NCI-H2171 (cell line): ENCODE measurements around the gene PARD6G.
"Not testable (repeated sequence)": the region's sequence is repeated elsewhere in the genome, so short reads cannot be mapped to it uniquely, and the experiment has no call there.

Experiments
- DNase-seq: peaks from one replicate; lab custom pipeline; 2025; lab: John Stamatoyannopoulos, UW

PARD6G gene

GRCh38 chr18:80171054-80171872, 76.1 kb downstream of the PARD6G start:
- no peak for DNase-seq

GRCh38 chr18:80170395-80171053, 76.8 kb downstream of the PARD6G start:
- no peak for DNase-seq

DNA sequence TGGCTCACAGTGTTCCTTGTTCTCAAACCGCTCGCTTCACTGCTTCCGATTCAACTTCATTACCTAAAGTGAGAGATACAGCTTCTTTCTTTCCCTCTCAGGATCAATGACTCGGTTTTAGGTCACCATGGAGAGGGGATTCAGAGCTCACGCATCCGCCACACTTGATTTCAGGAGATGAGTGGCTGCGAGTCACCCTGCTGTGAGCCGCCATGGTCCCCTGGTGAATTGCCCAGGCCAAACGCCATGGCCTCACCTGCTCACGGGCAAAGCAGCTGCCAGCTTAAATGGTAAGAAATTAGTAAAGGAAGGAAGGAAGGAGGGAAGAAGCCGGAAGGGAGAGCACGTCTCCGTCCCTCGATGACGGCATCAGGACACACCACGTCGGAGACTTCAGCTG, 77.7 kb downstream of the PARD6G start:
- no peak for DNase-seq

DNA sequence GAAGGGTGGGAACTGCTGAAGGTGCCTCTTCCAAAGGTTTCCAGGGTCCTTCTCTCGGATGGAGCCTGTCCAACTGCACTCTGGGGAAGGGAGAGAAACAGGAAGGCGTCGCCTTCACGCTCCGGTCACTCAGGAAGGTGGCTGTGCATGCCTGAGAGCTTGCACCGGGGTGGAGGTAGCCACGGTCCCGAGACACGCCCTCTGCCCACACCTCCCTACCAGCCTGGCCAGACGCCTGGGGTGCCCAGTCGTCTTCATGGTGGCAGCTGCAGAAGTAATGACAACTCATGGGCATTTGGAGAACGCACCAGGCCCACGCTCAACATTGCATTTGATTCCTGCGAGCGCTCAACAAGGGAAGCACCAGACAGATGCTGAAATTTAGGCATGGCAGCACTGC, 78.3 kb downstream of the PARD6G start:
- DNase-seq = no peak

DNA sequence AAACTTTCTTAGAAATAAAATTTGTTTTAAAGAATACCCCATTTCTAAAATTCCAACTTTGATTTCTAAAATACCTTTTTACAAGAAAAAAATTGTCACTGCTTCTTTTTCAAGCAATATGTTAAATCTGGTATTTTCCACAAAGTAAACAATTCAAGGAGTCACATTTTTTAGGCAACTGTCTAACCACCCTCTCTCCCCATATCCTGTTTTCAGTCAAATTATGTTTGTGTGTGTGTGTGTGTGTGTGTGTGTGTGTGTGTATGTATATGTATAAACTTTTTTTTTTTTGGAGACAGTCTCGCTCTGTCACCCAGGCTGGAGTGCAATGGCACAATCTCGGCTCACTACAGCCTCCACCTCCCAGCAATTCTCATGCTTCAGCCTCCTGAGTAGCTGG, 79.0 kb downstream of the PARD6G start:
- no peak for DNase-seq

DNA sequence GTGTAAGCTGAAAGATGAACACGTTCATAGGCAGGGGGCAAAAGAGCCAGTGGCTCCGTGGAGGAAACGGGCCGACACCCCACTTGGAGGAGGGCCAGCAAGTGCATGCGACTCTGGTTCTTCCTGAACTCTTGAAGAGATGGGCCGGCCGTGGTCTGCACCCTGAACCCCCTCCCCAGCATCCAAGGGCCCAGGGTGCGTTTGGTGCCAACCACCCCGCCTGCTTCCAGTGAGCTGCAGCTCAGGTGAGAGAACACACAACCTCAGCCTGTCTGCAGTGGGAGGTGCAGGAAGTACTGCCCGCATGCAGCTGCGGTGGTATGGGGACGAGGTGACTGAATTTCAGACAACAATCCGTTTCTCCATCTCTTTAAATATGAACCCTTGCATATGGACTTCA, 79.4 kb downstream of the PARD6G start:
- no peak for DNase-seq

GRCh38 chr18:80167331-80167730, 80.0 kb downstream of the PARD6G start:
- DNase-seq = no peak

DNA sequence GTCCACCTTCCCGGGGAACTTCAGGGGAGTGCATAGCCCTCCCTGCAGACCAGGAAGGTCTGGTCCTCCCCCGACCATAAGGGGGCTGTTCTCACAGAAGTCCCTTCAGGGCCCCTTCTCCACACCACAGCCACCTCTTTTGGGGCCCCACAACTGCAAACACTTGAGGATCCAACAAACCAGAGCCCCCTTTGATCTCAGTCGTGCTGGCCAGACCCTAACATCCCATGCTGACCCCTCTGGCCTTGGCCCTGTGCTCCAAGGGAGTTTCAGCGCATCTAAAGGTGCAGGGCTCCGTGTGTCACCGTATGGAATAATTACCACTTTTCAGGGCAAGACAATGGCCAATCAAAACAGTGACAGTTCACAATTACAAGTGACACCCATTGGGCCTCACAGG, 80.6 kb downstream of the PARD6G start:
- DNase-seq = no peak

DNA sequence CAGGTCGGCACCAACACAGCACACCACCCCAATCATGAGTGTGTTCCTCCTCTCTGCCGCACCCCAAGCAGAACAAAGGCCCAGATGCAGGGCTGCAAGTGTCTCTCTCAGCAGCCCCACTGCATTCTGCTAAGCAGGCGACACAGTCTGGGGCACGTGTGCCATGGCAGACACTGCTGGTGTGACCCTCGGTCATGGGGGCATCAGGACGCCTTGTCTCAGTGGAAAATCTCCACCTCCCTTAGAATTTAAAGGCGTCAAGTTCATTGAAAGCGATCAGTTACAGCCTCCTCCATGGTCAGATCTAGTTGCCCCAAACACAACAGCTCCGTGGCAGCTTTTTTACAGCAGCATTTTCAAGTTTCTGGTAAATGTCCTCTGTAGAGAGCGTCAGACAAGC, 81.1 kb downstream of the PARD6G start:
- DNase-seq = no peak

- not testable (repeated sequence) for DNase-seq
These were observed 82.5 kb downstream of the PARD6G start for GRCh38 chr18:80164727-80165355.

DNA sequence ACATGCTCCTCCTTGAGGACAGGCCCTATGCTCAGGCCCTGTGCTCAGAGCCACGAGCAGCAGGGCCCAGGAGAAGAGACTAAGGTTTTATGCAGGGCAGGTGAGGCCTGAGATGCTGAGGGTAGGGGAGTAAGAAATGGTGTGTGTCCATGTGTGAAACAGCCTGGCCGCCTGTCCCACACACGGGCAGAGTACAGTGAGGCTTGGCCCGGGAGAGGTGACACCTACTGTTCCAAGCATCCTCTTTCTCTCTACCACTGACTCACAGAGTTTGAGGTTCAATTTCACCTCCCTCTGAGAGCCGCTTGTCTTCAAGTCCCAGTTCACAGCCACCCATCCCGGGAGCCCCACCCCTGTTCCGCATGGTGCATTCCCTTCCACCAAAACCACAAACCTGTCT, 84.1 kb downstream of the PARD6G start:
- no peak for DNase-seq

DNA sequence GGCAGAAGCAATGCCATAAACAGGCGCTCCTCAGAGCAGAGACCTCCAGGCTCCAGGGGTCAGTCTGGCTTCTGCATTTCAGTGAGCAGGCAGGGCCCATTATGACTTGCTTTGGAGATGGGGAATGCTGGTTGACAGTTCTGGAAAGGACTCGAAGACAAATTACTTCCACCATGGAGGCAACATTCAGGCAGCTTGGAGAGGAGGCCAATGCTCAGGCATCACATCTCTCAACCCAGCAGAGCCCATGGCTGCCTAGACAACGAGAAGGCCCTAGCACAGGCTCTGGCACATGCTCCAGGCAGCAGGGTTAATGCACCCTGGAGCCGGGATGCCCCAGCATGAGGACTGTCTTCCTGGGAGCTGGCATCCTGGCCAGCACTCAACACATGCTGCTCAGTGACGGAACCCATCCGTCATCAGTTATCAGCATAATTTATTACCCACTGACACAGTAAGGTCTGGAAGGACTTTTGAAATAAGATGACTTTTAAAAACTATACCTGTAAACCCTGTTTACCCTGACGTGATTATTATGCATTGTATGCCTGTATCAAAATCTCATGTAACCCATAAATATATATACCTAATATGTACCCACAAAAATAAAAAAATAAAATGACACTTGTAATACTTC, 85.4 kb downstream of the PARD6G start:
- DNase-seq = no peak

DNA sequence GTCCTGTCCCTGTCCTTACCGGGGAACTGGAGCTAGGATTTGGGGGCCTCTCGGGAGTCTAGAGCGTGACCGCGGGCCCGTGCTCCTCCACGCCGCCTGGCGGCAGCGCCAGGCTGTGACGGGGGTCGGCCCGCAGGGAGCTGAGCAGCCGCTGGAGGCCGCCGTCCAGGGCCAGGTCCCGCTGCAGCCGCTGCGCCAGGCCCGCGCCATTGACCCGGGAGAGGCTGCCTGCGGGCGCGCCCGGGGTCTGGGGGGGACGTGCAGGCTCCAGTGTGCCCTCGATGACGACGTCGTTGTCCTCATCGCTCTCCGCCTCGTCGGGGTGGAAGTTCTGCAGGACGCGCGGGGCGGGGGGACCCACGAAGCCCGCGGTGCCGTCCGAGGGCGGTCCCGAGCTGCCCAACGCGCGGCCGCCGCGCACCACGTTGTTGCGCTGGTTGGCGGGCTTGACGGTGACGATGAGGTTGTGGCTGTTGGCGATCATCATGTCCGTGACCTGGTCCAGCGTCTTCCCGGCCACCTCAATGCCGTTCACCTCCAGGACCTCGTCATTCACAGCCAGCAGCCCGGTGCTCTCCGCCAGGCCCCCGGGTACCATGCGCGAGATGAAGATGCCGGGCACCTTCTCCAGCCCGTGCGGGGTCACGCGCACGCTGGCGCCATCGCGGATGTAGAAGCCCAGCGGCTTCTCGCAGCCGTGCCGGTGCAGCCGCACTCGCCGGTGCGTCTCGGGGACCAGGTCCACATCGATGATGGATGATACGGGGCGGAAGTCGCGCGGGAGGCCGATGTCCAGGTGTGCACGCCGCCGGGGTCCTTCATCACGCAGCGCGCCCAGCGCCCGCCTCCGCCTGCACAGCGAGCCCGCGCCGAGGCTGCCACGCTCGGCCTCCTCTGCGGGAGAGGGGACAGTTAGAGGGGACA, 87.3 kb downstream of the PARD6G start:
- DNase-seq = no peak

GRCh38 chr18:80158365-80158764, 88.9 kb downstream of the PARD6G start:
- DNase-seq = no peak

GRCh38 chr18:80157708-80158343, 89.5 kb downstream of the PARD6G start:
- peak; percentile 26 for DNase-seq

DNA sequence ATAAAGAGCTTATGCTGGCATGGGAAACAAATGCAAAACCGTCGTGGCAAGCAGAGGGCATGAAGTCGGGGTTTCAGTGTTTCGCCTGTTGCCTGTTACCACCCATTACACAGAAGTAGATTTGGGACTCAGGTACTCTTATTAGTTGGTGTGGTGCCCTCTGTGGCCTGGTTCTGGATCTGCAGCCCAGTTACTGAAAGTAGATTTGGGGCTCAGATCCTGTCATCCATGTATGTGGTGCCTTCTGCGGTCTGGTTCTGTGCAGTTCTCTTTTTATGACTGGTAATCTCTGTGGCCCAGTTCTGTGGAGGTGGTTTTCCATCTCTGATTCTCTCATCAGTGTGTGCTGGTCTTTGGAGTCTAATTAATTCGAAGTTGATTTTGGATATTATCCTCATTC, 93.0 kb downstream of the PARD6G start:
- no peak for DNase-seq

- no peak for DNase-seq
These were observed 97.6 kb downstream of the PARD6G start for GRCh38 chr18:80149667-80150066.

DNA sequence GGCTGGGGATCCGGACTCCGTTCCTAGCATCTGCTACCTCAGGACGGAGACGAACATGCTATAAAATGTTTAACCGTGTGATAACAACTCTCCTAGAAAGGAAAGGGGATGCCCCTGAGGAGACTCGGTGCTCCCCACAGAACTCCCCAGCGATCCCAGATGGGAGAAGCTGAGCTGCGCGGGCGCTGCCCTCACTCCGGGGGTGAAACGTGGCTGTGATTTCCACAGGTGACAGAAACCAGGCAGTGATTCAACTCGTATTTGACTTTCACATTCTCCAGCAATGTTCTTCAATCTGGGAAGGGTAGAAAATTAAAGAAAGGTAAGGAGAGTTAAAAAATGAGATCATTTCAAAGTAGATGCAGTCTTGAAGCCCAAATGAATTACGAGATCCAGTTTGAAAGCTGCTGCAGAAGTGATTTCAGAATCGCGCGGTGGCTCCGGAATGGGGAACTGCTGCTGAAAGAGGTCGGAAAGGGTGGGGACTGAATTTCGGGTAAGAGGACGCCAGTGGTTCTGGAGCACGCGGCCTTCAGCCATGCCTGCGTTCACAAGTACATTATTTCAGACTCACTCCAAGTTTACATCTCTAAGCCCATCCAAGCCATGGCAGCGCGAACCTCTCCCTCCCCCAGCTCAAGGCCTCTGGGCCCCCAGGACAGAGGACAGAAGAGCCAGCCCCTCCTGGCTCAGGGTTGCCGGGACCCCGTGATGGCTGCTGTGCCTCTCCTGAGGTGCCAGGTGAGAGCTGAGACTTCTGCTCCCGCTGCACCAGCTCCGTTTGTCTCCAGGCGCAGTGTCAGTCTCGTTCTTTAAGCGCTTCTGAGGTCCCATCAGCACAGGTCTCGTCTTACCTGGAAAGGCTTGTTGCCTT, 98.8 kb downstream of the PARD6G start:
- no peak for DNase-seq

DNA sequence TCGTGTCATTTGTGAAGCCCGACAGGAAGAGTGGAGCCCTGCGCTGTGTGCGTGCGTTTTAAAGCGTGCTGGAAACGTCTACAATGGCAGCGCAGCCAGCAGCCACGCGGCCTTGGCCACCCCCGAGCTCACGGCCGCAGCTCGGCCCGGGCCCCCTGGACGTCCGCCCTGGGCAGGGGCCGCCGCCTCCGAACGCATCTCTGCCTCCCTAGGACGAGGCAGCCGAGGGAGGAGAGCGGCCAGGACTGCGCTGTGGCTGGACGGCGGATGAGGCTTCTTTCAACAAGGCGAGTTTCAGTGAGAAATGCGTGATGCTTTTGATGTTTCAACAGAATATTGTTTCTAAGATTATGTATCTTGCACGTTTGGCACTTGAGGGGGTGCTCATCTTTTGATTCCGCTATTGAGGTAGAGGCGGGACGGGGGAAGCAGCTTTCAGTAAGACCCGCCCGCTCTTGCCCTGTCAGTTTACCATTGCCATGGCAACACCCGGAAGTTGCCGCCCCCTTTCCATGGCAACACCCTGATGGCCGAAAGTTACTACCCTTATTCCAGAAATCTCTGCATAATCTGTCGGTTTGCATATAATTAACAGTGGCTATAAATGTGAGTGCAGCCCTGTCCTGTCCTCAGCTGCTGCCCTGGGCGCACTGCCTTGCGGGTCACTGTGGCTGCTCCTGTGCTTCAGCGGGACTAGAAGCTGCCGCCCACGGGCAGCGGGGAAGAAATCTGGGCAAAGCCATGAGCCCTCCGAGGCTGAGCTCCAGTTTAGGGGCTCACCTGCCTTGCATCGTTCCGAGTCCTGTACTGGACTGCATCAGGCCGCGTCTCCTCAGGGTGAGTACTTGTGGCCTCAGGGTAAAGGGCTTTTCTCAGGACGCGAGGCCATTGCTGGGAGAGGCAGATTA, 99.6 kb downstream of the PARD6G start:
- peak; percentile 65 for DNase-seq
